GM19099 (cell line): ENCODE measurements around the gene GMPS.

Experiments used
- POLR2A ChIP-seq: IDR thresholded peaks from 3 replicates; pipeline ENCODE4 v1.6.1; 2011; ENCODE audit warnings: low read depth; ENCODE audit not compliant: insufficient read length; ENCODE audit errors: extremely low read depth

The GMPS gene

GRCh38 chr3:155919728-155920127 is 49.3 kb downstream of the GMPS start:
- TF ChIP-seq POLR2A: no peak

- no peak for TF ChIP-seq POLR2A
These were observed 51.0 kb downstream of the GMPS start for GRCh38 chr3:155921486-155921885.

GRCh38 chr3:155934230-155934629 is 63.8 kb downstream of the GMPS start:
- no peak for TF ChIP-seq POLR2A

- no peak for TF ChIP-seq POLR2A
These were observed 68.0 kb downstream of the GMPS start for GRCh38 chr3:155938409-155938808.

GRCh38 chr3:155941354-155941753 is 70.9 kb downstream of the GMPS start:
- no peak for TF ChIP-seq POLR2A

GRCh38 chr3:155944081-155944480 is 73.6 kb downstream of the GMPS start:
- TF ChIP-seq POLR2A: no peak

GRCh38 chr3:155946178-155946577 is 75.7 kb downstream of the GMPS start:
- no peak for TF ChIP-seq POLR2A

- no peak for TF ChIP-seq POLR2A
These were observed 78.0 kb downstream of the GMPS start for GRCh38 chr3:155948476-155948875.

GRCh38 chr3:155949453-155950217 is 79.2 kb downstream of the GMPS start:
- TF ChIP-seq POLR2A: no peak

GRCh38 chr3:155956508-155957411 is 86.3 kb downstream of the GMPS start:
- no peak for TF ChIP-seq POLR2A

GRCh38 chr3:155957412-155957880 is 87.0 kb downstream of the GMPS start:
- TF ChIP-seq POLR2A: no peak

- TF ChIP-seq POLR2A: no peak
These were observed 88.2 kb downstream of the GMPS start for GRCh38 chr3:155958676-155959075.

- TF ChIP-seq POLR2A: no peak
These were observed 89.6 kb downstream of the GMPS start for GRCh38 chr3:155960060-155960459.

- TF ChIP-seq POLR2A: no peak
These were observed 93.1 kb downstream of the GMPS start for GRCh38 chr3:155963570-155963969.

GRCh38 chr3:155970398-155970797 is 99.9 kb downstream of the GMPS start:
- TF ChIP-seq POLR2A: no peak
